ENCODE results near the gene MBOAT7.
A peak's percentile ranks its signal among the peaks of the same experiment; 100 is the strongest.
"Not testable (repeated sequence)": the region's sequence is repeated elsewhere in the genome, so short reads cannot be mapped to it uniquely, and the experiment has no call there.

Gene MBOAT7

DNA sequence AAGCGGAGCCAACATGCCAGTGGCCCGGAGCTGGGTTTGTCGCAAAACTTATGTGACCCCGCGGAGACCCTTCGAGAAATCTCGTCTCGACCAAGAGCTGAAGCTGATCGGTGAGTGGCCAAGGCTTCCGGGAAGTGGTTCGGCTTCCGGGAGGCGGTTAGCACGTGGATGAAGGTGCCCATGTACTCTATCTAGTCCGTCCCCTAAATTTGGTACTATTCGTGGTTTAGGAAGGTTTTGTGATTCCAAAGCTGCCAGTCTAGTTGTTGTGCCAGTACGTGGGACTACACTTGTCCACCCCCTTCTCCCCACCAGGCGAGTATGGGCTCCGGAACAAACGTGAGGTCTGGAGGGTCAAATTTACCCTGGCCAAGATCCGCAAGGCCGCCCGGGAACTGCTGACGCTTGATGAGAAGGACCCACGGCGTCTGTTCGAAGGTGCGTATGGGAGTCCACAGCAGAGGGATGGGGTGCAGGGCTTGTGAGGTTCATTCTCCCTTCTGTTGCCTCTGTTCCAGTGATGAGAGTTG, 11.9 kb upstream of the MBOAT7 start:
- peak overlapping the region; percentile 81 for H3K4me3 ChIP-seq (ENCODE audit: extremely low read depth, insufficient read depth, low read length, poor library complexity, severe bottlenecking)
- peak overlapping the region; percentile 97 for H3K27ac ChIP-seq (ENCODE audit: low read depth, low read length, severe bottlenecking)
- H3K9me3 ChIP-seq (ENCODE audit: control insufficient read depth, low read length), result no peaks in the 10 kb centered on the region
- H3K36me3 ChIP-seq (ENCODE audit: control insufficient read depth, insufficient read depth, low read length), result peaks cover 58% of the 10 kb centered on the region
- WGBS, 2 experiments (ENCODE audit: insufficient coverage in 2 of 2), result 5 to 6% methylated on average over 20 to 21 of the region's 28 CpGs
- peaks cover 22% of the 10 kb centered on the region for H3K4me1 ChIP-seq (ENCODE audit: control insufficient read depth, insufficient read depth, low read length, poor library complexity, severe bottlenecking)

DNA sequence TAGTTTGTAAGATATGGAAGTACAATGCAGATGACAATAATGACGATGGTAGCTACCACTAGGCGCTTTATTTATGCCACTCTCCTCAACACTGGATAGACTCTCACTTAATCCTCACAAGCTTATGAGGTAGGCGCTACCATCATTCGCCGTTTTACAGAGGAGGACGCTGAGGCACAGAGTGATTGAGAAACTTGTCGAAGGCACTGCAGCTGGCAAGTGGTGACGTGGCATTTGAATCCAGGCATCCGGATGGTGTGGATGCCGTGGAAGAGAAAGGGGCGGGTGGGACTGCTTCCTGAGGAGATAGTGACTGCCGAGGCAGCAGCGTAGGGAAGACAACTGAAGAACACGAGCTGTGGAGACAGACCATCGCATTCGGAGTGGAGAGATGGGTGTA, 10.0 kb upstream of the MBOAT7 start:
- Histone ChIP-seq H3K4me3 (ENCODE audit: extremely low read depth, insufficient read depth, low read length, poor library complexity, severe bottlenecking) (no peak overlapping the region), H3K4me1 (ENCODE audit: control insufficient read depth, insufficient read depth, low read length, poor library complexity, severe bottlenecking) (peaks cover 19% of the 10 kb centered on the region), H3K9me3 (ENCODE audit: control insufficient read depth, low read length) (no peaks in the 10 kb centered on the region), H3K36me3 (ENCODE audit: control insufficient read depth, insufficient read depth, low read length) (peaks cover 53% of the 10 kb centered on the region), H3K27ac (ENCODE audit: low read depth, low read length, severe bottlenecking) (no peak overlapping the region)
- 96% methylated on average over 13 to 14 of the region's 16 CpGs for WGBS, 2 experiments (ENCODE audit: insufficient coverage in 2 of 2)

DNA sequence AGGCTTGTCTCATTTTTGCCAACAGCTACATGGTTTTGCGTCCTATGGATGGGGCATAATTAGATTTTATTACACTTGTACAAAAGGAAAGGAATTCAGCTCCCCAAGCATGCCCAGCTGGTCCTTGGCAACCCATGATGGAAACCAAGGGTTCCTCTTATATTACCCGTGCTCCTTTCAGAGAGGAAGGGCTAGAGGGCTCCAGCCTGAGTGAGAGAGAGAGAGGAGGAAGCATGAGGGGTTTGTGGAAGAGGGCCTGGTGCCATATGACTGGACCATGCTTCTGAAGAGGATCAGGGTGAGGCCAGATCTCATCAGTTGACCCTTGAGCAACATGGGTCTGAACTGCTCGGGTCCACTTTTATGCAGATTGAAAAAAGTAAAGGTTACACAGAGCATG, 7.7 kb upstream of the MBOAT7 start:
- Histone ChIP-seq H3K4me3 (ENCODE audit: extremely low read depth, insufficient read depth, low read length, poor library complexity, severe bottlenecking) (no peak overlapping the region), H3K4me1 (ENCODE audit: control insufficient read depth, insufficient read depth, low read length, poor library complexity, severe bottlenecking) (peaks cover 11% of the 10 kb centered on the region), H3K27ac (ENCODE audit: low read depth, low read length, severe bottlenecking) (no peak overlapping the region), H3K36me3 (ENCODE audit: control insufficient read depth, insufficient read depth, low read length) (peaks cover 52% of the 10 kb centered on the region), H3K9me3 (ENCODE audit: control insufficient read depth, low read length) (no peaks in the 10 kb centered on the region)
- WGBS, 2 experiments (ENCODE audit: insufficient coverage in 2 of 2), result 90 to 100% methylated on average over 2 of the region's 3 CpGs

DNA sequence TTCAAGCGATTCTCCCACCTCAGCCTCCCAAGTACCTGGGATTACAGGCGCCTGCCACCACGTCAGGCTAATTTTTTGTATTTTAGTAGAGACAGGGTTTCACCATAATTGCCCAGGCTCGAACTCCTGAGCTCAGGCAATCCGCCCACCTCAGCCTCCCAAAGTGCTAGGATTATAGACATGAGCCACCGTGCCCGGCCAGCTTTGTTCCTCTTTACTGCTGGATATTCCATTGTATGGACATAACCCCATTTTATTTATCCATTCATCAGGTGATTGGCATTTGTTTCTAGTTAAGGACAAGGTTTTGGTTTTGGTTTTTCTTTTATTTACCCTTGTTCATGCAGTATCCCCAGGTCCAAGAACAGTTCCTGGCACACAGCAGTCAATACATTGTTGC, 7.2 kb upstream of the MBOAT7 start:
- no peak overlapping the region for H3K27ac ChIP-seq (ENCODE audit: low read depth, low read length, severe bottlenecking)
- peaks cover 46% of the 10 kb centered on the region for H3K36me3 ChIP-seq (ENCODE audit: control insufficient read depth, insufficient read depth, low read length)
- H3K9me3 ChIP-seq (ENCODE audit: control insufficient read depth, low read length), result no peaks in the 10 kb centered on the region
- H3K4me1 ChIP-seq (ENCODE audit: control insufficient read depth, insufficient read depth, low read length, poor library complexity, severe bottlenecking), result peaks cover 8% of the 10 kb centered on the region
- H3K4me3 ChIP-seq (ENCODE audit: extremely low read depth, insufficient read depth, low read length, poor library complexity, severe bottlenecking), result no peak overlapping the region
- 92% methylated on average over 4 of the region's 7 CpGs; no CpG with 5 or more reads in 1 of the 2 experiments for WGBS, 2 experiments (ENCODE audit: insufficient coverage in 2 of 2)

DNA sequence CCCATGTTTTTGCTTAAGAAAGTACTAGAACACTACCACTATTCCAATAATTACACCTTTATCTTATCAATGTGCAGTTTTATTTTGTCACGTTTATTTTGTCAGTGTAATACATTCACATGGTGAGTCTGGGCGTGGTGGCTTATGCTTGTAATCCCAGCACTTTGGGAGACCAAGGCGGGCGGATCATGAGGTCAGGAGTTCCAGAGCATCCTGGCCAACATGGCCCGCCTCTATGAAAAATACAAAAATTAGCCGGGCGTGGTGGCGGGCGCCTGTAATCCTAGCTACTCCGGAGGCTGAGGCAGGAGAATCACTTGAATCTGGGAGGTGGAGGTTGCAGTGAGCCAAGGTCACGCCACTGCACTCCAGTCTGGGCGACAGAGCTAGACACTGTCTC, 5.1 kb upstream of the MBOAT7 start:
- H3K4me3 ChIP-seq (ENCODE audit: extremely low read depth, insufficient read depth, low read length, poor library complexity, severe bottlenecking); H3K27ac ChIP-seq (ENCODE audit: low read depth, low read length, severe bottlenecking); H3K4me1 ChIP-seq (ENCODE audit: control insufficient read depth, insufficient read depth, low read length, poor library complexity, severe bottlenecking); H3K9me3 ChIP-seq (ENCODE audit: control insufficient read depth, low read length): not testable (repeated sequence)
- peaks cover 41% of the 10 kb centered on the region for H3K36me3 ChIP-seq (ENCODE audit: control insufficient read depth, insufficient read depth, low read length)
- 90 to 97% methylated on average over 10 to 12 of the region's 12 CpGs for WGBS, 2 experiments (ENCODE audit: insufficient coverage in 2 of 2)

DNA sequence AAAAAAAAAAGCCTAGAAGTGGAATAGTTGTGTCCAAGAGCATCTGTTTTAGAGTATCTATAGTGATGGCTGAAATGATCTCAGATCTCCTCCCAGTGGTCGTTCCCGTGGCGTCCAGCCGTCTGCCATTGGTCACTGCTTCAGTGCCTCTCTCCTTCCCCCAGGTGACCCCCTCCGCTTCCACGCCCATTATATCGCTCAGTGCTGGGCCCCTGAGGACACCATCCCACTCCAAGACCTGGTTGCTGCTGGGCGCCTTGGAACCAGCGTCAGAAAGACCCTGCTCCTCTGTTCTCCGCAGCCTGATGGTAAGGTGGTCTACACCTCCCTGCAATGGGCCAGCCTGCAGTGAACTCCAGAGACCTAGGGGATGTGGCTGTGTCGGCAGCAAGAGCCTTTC, 3.6 kb upstream of the MBOAT7 start:
- whole genome bisulfite sequencing, 2 experiments (ENCODE audit: insufficient coverage in 2 of 2), result 91 to 97% methylated on average over 5 to 11 of the region's 11 CpGs

DNA sequence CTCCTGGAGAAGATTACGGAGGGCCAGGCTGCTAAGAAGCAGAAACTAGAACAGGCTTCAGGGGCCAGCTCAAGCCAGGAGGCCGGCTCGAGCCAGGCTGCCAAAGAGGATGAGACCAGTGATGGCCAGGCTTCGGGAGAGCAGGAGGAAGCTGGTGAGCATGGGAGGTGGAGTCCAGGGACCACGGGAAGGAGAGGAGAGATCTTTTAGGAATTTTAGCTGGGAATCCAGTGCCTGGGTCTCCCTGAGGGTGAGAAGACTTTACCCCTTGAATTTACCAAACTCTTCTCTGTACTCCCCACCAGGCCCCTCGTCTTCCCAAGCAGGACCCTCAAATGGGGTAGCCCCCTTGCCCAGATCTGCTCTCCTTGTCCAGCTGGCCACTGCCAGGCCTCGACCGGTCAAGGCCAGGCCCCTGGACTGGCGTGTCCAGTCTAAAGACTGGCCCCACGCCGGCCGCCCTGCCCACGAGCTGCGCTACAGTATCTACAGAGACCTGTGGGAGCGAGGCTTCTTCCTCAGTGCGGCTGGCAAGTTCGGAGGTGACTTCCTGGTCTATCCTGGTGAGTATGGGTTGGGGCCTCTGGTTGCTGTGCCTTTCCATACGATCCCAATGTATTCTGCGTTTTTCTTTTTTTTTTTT, 2.6 kb upstream of the MBOAT7 start:
- Histone ChIP-seq H3K4me3 (ENCODE audit: extremely low read depth, insufficient read depth, low read length, poor library complexity, severe bottlenecking) (peak overlapping the region; percentile 70), H3K9me3 (ENCODE audit: control insufficient read depth, low read length) (no peaks in the 10 kb centered on the region), H3K36me3 (ENCODE audit: control insufficient read depth, insufficient read depth, low read length) (peaks cover 47% of the 10 kb centered on the region), H3K4me1 (ENCODE audit: control insufficient read depth, insufficient read depth, low read length, poor library complexity, severe bottlenecking) (peaks cover 17% of the 10 kb centered on the region), H3K27ac (ENCODE audit: low read depth, low read length, severe bottlenecking) (peak overlapping the region; percentile 99)
- 66 to 68% methylated on average over 13 to 16 of the region's 19 CpGs for WGBS, 2 experiments (ENCODE audit: insufficient coverage in 2 of 2)

More for the DNA sequence above, 3.6 kb upstream of the MBOAT7 start:
- no peaks in the 10 kb centered on the region for H3K9me3 ChIP-seq (ENCODE audit: control insufficient read depth, low read length)
- H3K4me1 ChIP-seq (ENCODE audit: control insufficient read depth, insufficient read depth, low read length, poor library complexity, severe bottlenecking), result peaks cover 8% of the 10 kb centered on the region
- no peak overlapping the region for H3K4me3 ChIP-seq (ENCODE audit: extremely low read depth, insufficient read depth, low read length, poor library complexity, severe bottlenecking)
- peaks cover 44% of the 10 kb centered on the region for H3K36me3 ChIP-seq (ENCODE audit: control insufficient read depth, insufficient read depth, low read length)
- H3K27ac ChIP-seq (ENCODE audit: low read depth, low read length, severe bottlenecking), result no peak overlapping the region

DNA sequence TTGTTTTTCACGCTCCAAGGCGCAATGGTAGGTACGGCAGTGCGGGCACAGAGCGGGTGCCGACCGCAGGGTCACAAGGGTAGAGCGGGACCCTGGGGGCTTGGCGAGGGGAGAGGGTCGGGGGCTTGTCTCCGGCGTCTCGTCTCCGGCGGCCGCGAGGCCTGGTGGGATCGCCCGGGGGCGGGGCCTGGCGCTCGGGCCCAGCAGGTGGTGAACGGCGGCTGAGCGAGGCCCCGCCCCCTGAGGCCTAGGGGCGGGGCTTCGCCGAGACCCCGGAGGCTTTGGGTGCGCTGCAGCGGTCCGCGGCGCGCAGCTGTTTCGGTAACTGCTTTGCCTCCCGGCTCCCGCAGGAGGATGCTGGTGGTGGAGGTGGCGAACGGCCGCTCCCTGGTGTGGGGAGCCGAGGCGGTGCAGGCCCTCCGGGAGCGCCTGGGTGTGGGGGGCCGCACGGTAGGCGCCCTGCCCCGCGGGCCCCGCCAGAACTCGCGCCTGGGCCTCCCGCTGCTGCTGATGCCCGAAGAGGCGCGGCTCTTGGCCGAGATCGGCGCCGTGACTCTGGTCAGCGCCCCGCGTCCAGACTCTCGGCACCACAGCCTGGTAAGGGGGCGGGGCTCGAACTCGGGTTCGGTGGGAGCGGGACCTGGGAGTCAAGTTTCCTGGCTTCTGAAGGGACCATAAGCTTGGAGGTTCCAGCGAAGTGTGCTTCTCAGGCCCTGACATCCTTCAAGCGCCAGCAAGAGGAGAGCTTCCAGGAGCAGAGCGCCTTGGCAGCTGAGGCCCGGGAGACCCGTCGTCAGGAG, 1.8 kb upstream of the MBOAT7 start, which contains the start of gene TSEN34:
TSEN34 (plus strand) TSS at position 298 of the 800 bp plus-strand sequence; CDS start at position 355, 57 bp downstream.
- 0 to 1% methylated on average over 44 to 58 of the region's 77 CpGs for WGBS, 2 experiments (ENCODE audit: insufficient coverage in 2 of 2)
- H3K27ac ChIP-seq (ENCODE audit: low read depth, low read length, severe bottlenecking), result peak within 1 kb of the TSS; percentile 99
- peak within 1 kb of the TSS; percentile 70 for H3K4me3 ChIP-seq (ENCODE audit: extremely low read depth, insufficient read depth, low read length, poor library complexity, severe bottlenecking)
- no peaks in the 10 kb centered on the region for H3K9me3 ChIP-seq (ENCODE audit: control insufficient read depth, low read length)
- H3K4me1 ChIP-seq (ENCODE audit: control insufficient read depth, insufficient read depth, low read length, poor library complexity, severe bottlenecking), result peaks cover 17% of the 10 kb centered on the region
- H3K36me3 ChIP-seq (ENCODE audit: control insufficient read depth, insufficient read depth, low read length), result peaks cover 55% of the 10 kb centered on the region

DNA sequence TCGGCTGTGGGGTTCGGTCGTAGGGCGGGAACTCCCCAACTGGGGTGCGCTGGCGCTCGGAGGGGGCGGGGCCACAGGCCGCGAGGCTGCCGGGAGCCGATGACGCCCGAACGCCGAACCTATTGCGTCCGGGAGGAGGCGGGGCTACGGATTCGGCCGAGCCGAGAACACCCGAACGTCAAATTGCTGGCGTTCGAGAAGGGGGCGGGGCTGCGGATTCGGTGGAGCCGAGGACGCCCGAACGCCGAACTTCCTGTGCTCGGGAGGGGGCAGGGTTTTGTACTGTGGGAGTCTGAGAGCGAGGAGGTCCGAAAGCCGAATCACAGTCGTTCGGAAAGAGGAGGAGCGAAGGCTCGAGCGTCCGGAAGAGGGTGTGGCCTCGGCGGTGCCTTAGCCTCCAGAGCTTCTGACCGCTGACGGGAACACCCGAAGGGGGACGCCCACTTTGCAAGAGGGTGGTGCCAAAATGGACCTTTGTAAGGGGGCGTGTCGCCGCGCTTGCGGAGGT, 1.2 kb upstream of the MBOAT7 start:
- peaks cover 54% of the 10 kb centered on the region for H3K36me3 ChIP-seq (ENCODE audit: control insufficient read depth, insufficient read depth, low read length)
- no peaks in the 10 kb centered on the region for H3K9me3 ChIP-seq (ENCODE audit: control insufficient read depth, low read length)
- WGBS, 2 experiments (ENCODE audit: insufficient coverage in 2 of 2), result 0 to 2% methylated on average over 47 to 53 of the region's 56 CpGs

DNA sequence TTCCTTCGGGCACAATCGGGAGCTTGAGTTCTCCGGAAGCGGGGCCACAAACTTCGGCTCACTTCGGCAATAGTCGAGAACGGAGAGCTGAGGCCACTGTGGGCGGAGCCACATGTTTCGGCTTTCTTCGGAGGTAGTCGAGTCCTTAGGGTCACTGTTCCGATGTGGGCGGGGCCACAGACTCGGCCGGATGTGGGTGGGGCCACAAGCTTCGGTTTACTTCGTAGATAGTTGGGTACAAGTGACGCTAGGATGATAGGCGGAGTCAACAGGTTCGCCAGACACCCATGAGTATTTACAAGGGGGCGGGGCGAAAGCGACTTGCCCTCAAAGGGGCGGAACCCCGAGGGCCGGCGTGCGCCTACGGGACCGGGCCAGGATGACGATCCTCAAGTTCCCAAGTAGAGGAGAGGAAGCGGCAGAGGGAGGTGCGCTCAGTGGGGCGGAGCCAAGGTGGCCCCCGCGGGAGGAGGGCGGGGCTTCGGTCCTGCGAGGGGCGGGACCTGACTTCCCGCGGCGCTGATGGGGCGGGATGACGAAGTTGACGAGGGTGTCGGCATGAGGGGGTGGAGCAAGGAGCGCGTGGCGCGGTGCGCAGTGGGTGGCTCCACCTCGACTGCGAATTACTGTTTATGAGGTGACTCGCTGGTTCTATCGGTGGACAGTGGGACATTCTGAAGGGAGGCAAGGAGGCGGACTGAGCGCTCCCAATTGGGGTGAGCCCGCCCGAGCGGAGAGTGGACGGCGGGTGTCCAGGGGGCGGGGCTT, 539 bp upstream of the MBOAT7 start:
- Histone ChIP-seq H3K27ac (ENCODE audit: low read depth, low read length, severe bottlenecking) (peak overlapping the region; percentile 99), H3K4me1 (ENCODE audit: control insufficient read depth, insufficient read depth, low read length, poor library complexity, severe bottlenecking) (peaks cover 17% of the 10 kb centered on the region), H3K4me3 (ENCODE audit: extremely low read depth, insufficient read depth, low read length, poor library complexity, severe bottlenecking) (peak overlapping the region; percentile 86), H3K9me3 (ENCODE audit: control insufficient read depth, low read length) (no peaks in the 10 kb centered on the region), H3K36me3 (ENCODE audit: control insufficient read depth, insufficient read depth, low read length) (peaks cover 54% of the 10 kb centered on the region)
- 0% methylated on average over 48 to 65 of the region's 65 CpGs for WGBS, 2 experiments (ENCODE audit: insufficient coverage in 2 of 2)

More for the DNA sequence above, 1.2 kb upstream of the MBOAT7 start:
- peak overlapping the region; percentile 99 for H3K27ac ChIP-seq (ENCODE audit: low read depth, low read length, severe bottlenecking)
- peak overlapping the region; percentile 70 for H3K4me3 ChIP-seq (ENCODE audit: extremely low read depth, insufficient read depth, low read length, poor library complexity, severe bottlenecking)
- H3K4me1 ChIP-seq (ENCODE audit: control insufficient read depth, insufficient read depth, low read length, poor library complexity, severe bottlenecking), result peaks cover 17% of the 10 kb centered on the region

Data from mesodermal cell (in vitro differentiated cells).